NCI-H1092 (cell line): ENCODE results near the gene DAPK1.

ENCODE experiments used
- DNase-seq: peaks from one replicate; lab custom pipeline; 2025; lab: John Stamatoyannopoulos, UW

Gene DAPK1

GRCh38 chr9:87668722-87669121 lies 171.1 kb downstream of the DAPK1 start:
- no peak for DNase-seq

GRCh38 chr9:87670572-87671264 lies 173.1 kb downstream of the DAPK1 start:
- DNase-seq = no peak

- no peak for DNase-seq
Measured at GRCh38 chr9:87671478-87671877, 173.8 kb downstream of the DAPK1 start.

DNA sequence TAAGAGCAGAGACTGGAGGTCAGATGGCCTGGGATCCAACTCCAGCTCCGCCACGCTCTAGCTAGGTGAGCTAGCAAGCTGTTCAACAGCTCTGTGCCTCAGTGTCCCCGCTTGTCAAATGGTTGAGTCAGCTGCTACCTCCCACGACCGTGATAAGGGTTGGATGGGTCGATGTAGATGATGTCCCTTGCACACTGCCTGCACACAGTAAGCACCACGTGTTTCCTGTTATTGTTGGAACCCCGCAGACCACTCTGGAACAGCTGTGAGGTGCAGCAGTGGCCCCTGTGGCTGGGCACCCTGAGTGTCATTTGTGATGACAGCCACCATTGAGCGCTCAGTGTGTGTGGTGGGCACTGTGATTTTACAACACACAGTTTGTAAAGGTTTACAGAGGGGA lies 174.3 kb downstream of the DAPK1 start:
- DNase-seq = no peak

GRCh38 chr9:87672586-87672985 lies 174.9 kb downstream of the DAPK1 start:
- no peak for DNase-seq

DNA sequence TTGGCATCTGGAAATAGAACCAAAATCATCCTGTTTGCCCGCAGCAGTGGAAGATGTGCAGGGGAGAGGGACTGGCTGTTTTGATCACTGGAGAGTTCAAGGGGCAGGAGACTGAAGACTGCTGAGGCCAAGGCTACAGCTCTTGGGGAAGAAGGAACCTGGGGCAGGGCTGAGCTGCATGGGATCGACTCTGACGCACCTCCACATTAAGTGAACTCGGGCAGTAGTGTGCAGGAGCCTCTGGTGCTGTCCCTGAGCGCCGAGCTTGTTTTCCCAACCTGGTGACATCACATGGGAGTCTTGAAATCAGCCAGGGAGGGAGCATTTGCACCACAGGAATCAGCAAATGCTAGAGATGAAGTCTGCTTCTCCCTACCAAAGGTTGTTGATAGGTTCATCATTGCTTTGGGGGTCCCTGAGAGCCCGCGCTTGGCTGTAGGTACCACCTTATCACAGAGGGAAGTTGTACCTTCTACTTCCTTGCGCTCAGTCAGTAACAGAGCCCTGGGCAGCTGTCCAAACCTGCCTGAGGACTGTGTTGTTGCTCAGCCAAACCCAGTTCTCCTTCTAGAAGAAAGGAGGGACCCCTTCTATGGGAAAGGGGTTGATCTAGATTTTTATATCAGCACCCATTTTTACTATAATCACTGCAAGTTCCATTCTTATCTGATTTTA lies 175.9 kb downstream of the DAPK1 start:
- DNase-seq = no peak

DNA sequence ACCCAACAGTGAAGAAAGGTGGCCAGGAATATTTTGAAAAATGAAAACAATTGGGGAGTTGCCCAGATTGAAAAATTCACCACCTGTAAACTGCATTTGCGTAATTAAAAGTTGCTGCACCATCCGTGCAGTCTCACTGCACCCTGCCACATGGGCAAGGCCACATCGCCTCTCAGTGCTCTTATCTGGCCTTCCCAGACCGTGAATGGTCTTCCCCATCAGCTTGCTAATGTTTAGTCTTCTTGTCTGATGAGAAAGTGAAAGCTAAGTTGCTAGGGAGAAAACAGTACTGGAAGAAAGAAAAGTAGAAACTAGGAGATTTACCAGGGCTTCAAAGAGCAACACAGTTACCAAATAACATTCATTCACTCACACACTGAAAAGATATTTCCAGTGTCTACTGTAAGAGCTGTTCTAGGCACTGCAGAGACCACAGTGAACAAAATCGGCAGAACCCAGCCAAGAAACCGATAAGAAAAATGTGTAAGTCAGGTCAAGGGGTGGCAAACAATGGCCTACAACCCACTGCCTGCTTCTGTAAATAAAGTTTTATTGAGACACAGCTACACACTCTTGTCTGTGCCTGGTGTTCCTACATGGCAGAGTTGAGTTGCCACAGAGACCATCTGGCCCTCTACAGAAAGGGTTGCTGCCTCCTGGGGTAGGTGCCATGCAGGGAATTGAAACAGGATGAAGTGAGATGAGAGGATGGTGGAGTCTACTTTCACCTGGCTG lies 177.1 kb downstream of the DAPK1 start:
- no peak for DNase-seq

DNA sequence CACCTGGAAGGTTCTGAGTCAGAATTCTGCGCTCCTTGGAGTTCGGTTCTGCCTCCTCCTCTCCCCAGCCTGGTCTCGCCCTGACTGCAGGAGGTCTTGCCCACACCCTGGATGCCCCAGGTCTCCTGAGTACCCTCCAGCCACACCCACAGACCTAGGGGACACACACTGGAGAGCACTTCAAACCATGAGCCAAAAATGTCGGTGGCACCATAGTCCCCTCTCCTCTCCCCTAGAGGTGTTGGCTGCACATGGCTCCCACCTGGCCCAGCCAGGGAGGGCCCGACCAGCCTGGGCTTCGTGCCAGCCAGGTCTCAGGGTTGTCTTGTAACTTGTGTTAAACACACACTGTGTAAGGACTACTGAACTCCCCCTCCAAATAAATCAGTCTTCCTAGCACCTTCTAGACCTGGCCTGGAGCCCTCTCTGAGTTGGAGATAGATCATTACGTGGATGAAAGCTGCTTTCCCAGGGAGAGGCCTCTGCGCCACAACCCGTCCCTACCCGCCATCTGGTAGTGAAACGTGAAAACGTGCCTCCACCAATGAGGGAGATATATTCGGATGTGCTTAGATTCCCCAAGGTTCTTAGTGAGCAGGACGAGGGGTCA lies 178.3 kb downstream of the DAPK1 start:
- no peak for DNase-seq

- DNase-seq = no peak
Measured at GRCh38 chr9:87676976-87677775, 179.5 kb downstream of the DAPK1 start.

DNA sequence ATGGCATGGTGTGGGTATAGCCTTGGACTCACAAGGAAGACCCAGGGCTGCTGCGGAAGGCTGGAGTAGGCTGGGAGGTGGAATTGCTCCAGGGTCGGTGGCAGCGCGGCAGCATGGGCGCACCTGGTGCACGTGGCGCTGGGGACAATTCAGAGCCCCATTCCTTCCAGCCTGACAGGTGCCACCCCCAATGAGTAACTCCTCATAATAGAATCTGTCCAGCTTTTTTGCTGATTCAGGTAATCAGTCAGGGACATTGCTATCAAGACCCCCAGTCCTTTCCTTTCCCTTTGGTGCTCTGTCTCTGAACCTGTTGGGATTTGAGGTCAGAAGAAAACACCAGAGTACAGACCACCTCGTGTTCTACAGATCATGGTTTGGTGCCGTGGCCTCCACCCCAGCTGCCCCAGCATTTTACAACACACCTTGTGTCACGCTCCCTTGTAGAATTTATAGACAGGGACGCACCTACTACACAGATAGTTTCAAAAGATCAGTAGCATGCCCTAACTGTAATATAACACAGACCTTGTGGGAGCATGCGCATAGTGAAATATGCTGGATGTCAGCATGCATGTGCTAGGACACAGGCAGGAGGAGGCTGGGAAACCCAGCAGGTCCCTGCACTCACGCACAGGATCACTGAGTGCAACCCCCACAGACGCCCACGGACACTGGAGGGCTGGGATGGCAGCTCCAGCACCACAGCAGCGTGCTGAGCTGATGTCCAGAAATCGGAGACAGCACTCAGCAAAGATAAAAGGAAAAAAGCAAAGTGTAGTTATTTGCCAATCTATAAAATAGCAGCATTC lies 180.3 kb downstream of the DAPK1 start:
- no peak for DNase-seq

DNA sequence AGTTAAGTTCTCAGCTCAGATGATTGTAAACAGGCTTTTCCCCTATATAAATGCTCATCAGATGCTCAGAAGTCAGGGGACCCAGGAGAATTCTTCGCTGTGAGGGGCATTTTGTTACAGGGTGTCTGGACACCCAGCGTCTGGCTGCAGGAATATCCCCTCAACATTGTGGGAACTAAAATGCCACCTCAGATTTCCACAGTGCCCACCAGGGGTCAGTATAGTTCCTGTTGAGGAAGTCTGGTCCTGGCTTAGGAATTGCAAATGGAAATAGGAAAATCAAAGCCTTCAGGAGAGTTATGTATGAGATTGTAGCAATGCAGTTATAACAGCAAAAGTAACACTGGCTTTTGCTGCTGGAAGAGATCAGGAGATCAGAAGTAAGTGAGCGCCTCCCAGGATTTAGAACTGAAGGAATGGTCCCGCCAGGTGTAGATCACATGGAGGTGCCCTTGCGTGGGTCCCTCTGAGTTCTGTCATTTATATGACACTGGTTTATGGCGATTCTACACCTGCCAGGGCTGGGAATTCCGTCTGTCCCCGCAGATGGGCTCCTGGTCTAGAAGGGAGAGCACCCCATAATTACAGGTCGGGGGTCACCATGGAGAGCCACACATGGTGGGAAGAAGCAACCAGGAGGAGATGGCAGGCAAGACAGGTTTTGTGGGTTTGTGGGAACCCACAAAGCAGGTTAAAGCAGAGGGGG lies 181.1 kb downstream of the DAPK1 start:
- DNase-seq = peak; percentile 29

GRCh38 chr9:87681271-87682061 lies 183.8 kb downstream of the DAPK1 start:
- DNase-seq = no peak

GRCh38 chr9:87682085-87682484 lies 184.4 kb downstream of the DAPK1 start:
- no peak for DNase-seq

GRCh38 chr9:87682618-87683017 lies 185.0 kb downstream of the DAPK1 start:
- no peak for DNase-seq

GRCh38 chr9:87683751-87684626 lies 186.3 kb downstream of the DAPK1 start:
- DNase-seq = no peak

- no peak for DNase-seq
Measured at GRCh38 chr9:87684627-87685219, 187.1 kb downstream of the DAPK1 start.

- DNase-seq = no peak
Measured at GRCh38 chr9:87685441-87685840, 187.8 kb downstream of the DAPK1 start.

GRCh38 chr9:87685871-87686519 lies 188.3 kb downstream of the DAPK1 start:
- DNase-seq = no peak
